ENCODE results near the gene URAD. TPM values are rescaled to one million over a fixed set of nuclear protein-coding genes. Genes with fewer than 3 reads are reported as not detected.
A peak's percentile ranks its signal among the peaks of the same experiment; 100 is the strongest.

The URAD gene
- total RNA-seq, 1 donor from 2014 or later, result not detected

- ChIA-PET POLR2A (interaction anchor here (0.6 to 2.2 kb wide), 3 partner anchors 25 to 852 kb away, joined by 4 to 6 read pairs (median 5); partner anchors contain the start of gene PAN3), CTCF (no interaction called here)
- intact Hi-C loops (cut with micrococcal nuclease), result loop anchor here (1.0 to 2.0 kb wide), 2 partner anchors 11 to 17 kb away; no protein-coding TSS in a partner anchor
- peaks cover 3% of the 10 kb centered on the region for H3K9me3 Mint-ChIP-seq
- H3K27ac Mint-ChIP-seq, result peak overlapping the region; percentile 78
- TF ChIP-seq, protein P1, sequence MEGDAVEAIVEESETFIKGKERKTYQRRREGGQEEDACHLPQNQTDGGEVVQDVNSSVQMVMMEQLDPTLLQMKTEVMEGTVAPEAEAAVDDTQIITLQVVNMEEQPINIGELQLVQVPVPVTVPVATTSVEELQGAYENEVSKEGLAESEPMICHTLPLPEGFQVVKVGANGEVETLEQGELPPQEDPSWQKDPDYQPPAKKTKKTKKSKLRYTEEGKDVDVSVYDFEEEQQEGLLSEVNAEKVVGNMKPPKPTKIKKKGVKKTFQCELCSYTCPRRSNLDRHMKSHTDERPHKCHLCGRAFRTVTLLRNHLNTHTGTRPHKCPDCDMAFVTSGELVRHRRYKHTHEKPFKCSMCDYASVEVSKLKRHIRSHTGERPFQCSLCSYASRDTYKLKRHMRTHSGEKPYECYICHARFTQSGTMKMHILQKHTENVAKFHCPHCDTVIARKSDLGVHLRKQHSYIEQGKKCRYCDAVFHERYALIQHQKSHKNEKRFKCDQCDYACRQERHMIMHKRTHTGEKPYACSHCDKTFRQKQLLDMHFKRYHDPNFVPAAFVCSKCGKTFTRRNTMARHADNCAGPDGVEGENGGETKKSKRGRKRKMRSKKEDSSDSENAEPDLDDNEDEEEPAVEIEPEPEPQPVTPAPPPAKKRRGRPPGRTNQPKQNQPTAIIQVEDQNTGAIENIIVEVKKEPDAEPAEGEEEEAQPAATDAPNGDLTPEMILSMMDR (IDR thresholded peaks at IDR 0.05), result no peak
- H3K36me3 Mint-ChIP-seq (ENCODE audit: low read depth), result no peaks in the 10 kb centered on the region
- H3K27me3 Mint-ChIP-seq, result no peaks in the 10 kb centered on the region
- H3K4me1 Mint-ChIP-seq, result peaks cover 59% of the 10 kb centered on the region
- ATAC-seq (ENCODE audit: low read depth), result peak; percentile 26
- no peak for DNase-seq
- no peak overlapping the region for H3K4me3 Mint-ChIP-seq
Measured at GRCh38 chr13:28031896-28032288, 43.4 kb upstream of the URAD start.

DNA sequence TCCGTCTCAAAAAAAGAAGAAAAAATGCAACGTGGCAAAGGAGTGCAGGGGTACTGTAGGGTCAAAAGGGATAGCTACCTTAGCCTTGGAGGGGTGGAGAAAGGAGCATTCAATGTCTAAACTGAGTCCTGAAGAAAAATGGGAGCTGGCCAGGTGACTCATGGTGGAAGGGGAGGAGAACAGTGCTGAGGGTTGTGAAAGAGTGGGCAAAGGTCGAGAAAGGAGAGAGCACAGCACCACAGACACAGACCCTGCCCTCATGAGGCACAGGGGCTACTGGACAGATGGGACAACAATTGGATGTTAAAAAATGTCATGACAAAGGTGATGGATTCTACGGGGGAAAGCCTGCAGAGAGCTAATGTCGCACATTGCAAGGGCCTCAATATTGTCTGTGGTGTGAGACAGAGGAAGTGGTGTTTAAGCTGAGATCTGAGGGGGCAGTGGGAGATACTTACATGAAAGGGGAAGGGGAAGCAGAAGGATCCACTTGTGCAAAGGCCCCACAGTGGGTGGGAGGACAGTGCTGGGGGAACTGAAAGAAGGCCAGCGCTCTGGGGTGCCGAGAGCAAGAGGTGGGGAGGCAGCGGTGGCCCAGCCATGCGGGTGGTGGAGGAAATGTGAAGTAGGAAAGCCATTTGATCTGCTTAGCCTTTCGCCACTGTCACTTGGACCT is 42.9 kb upstream of the URAD start:
- DNase-seq (no peak), ATAC-seq (ENCODE audit: low read depth) (peak; percentile 79)
- POLR2A ChIA-PET, result interaction anchor here (1.6 to 2.2 kb wide), 2 partner anchors 25 to 108 kb away, joined by 5 to 6 read pairs; partner anchors contain the start of gene PAN3
- peaks cover 3% of the 10 kb centered on the region for H3K9me3 Mint-ChIP-seq
- H3K4me1 Mint-ChIP-seq, result peaks cover 59% of the 10 kb centered on the region
- no peaks in the 10 kb centered on the region for H3K27me3 Mint-ChIP-seq
- H3K4me3 Mint-ChIP-seq, result no peak overlapping the region
- H3K36me3 Mint-ChIP-seq (ENCODE audit: low read depth), result no peaks in the 10 kb centered on the region
- CTCF ChIA-PET, result no interaction called here
- TF ChIP-seq, protein P1 (IDR thresholded peaks at IDR 0.05), result no peak
- intact Hi-C loops (cut with micrococcal nuclease), result loop anchor here (2.0 kb wide), 1 partner anchor 17 kb away; no protein-coding TSS in a partner anchor
- H3K27ac Mint-ChIP-seq, result peak overlapping the region; percentile 78

DNA sequence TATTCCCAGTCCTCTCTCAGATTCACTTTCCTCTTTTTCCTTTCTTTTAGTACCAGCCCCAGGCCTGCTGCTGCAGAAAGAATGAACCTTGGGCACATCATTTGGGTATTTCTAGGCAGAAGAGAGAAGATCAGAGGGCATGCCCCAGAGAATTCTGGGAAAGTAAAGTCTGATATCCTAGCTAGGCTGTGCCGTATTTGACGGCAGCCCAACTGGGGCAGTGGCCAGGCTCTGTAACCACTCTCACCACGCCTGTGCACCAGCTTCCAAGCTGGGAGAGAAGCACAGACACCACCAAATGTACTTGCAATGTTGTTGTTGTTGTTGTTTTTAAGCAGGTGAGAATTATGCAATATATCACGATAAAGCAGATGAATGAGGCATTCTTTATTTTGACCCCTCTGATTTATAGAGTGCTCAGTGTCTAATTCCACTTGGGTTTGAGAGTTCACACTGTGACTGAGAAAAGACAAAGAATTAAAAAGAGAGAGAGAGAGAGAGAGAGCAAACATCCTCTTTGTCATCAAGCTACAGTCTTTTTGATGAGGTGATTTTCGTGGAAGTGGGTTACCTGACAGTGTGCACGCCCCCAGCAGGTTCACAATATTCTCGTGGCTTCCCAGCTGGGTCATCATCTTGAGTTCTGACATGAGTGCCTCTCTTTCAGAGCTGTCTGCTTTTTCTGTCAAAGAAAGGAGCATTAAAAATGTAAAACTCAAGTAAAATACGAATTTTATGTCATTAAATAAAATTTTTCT is 39.3 kb upstream of the URAD start:
- ATAC-seq (ENCODE audit: low read depth), result no peak
- intact Hi-C loops (cut with micrococcal nuclease), result no loop called here
- POLR2A ChIA-PET, result no interaction called here
- no peaks in the 10 kb centered on the region for H3K27me3 Mint-ChIP-seq
- no peak overlapping the region for H3K4me3 Mint-ChIP-seq
- TF ChIP-seq, protein P1 (IDR thresholded peaks at IDR 0.05), result no peak
- H3K4me1 Mint-ChIP-seq, result peaks cover 30% of the 10 kb centered on the region
- DNase-seq, result no peak
- H3K36me3 Mint-ChIP-seq (ENCODE audit: low read depth), result no peaks in the 10 kb centered on the region
- H3K27ac Mint-ChIP-seq, result no peak overlapping the region
- CTCF ChIA-PET, result interaction anchor here (0.6 kb wide), 1 partner anchor 1040 kb away, joined by 3 read pairs; no protein-coding TSS in a partner anchor
- peaks cover 3% of the 10 kb centered on the region for H3K9me3 Mint-ChIP-seq

DNA sequence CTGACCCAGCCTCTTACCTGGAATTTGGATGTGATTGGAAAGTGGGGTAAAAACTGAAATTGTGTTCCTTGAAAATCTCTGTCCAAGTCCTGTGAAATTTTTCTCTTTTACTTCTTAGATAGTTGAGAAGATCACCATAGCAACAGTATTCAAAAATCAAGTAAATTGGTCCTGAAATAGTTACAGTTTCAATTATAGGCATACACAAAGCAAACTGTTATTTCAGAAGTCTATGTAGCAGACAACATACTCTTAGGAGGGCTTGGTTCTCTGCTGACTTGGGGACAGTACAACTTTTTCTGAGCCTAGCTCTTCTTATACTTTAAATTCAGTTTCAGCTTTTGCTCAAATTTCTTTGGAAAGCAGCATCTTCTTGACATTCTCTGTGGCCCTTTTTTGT is 38.6 kb upstream of the URAD start:
- H3K9me3 Mint-ChIP-seq, result peaks cover 3% of the 10 kb centered on the region
- no peak for DNase-seq
- CTCF ChIA-PET, result no interaction called here
- no peaks in the 10 kb centered on the region for H3K27me3 Mint-ChIP-seq
- H3K27ac Mint-ChIP-seq, result no peak overlapping the region
- no peak overlapping the region for H3K4me3 Mint-ChIP-seq
- no peaks in the 10 kb centered on the region for H3K36me3 Mint-ChIP-seq (ENCODE audit: low read depth)
- H3K4me1 Mint-ChIP-seq, result peaks cover 23% of the 10 kb centered on the region
- POLR2A ChIA-PET, result no interaction called here
- intact Hi-C loops (cut with micrococcal nuclease), result no loop called here
- ATAC-seq (ENCODE audit: low read depth), result no peak
- TF ChIP-seq, protein P1 (IDR thresholded peaks at IDR 0.05), result no peak

- intact Hi-C loops (cut with micrococcal nuclease), result no loop called here
- CTCF ChIA-PET, result no interaction called here
Measured at GRCh38 chr13:28026508-28026907, 38.0 kb upstream of the URAD start.

More at GRCh38 chr13:28026508-28026907, 38.0 kb upstream of the URAD start:
- Mint-ChIP-seq H3K36me3 (ENCODE audit: low read depth) (no peaks in the 10 kb centered on the region), H3K27me3 (no peaks in the 10 kb centered on the region), H3K27ac (no peak overlapping the region), H3K9me3 (peaks cover 2% of the 10 kb centered on the region), H3K4me1 (peaks cover 17% of the 10 kb centered on the region), H3K4me3 (no peak overlapping the region)
- TF ChIP-seq, protein P1 (IDR thresholded peaks at IDR 0.05), result no peak
- ATAC-seq (ENCODE audit: low read depth) (no peak), DNase-seq (no peak)
- POLR2A ChIA-PET, result no interaction called here

Measured in activated B cell treated with CpG ODN at 0.5 μM for 24 hours (primary cell).